Astrocyte of the spinal cord (primary cell): Measurements from ENCODE around the gene TPO.

ENCODE experiments used
- DNase-seq: peaks from one replicate; pipeline ENCODE4 v3.0.0; 2011; ENCODE audit warnings: low read depth, low spot score
- H3K4me3 ChIP-seq: 2 replicates; pipeline ENCODE4 v1.5.1; 2011; ENCODE audit warnings: low read depth, mild to moderate bottlenecking, low read length, moderate library complexity
- CTCF ChIP-seq: IDR thresholded peaks from 2 replicates; pipeline ENCODE4 v1.5.1; 2012; ENCODE audit warnings: low read depth, mild to moderate bottlenecking, low read length, inconsistent platforms
- in situ Hi-C: cut with HindIII; loops from 2 replicates; pipeline ENCODE4 v1.10.0; 2017; ENCODE audit warnings: low sequenced_read_pairs

TPO gene

GRCh38 chr2:1483551-1483950 is 70.3 kb downstream of the TPO start:
- in situ Hi-C loops, result no loop called here
- TF ChIP-seq CTCF, result no peak
- DNase-seq, result no peak
- H3K4me3 ChIP-seq, result no peak overlapping the region

- no peak for DNase-seq
- in situ Hi-C loops, result no loop called here
- TF ChIP-seq CTCF, result no peak
- H3K4me3 ChIP-seq, result no peak overlapping the region
Measured at GRCh38 chr2:1484131-1484884, 71.0 kb downstream of the TPO start.

GRCh38 chr2:1486670-1487069 is 73.4 kb downstream of the TPO start:
- no peak for TF ChIP-seq CTCF
- in situ Hi-C loops, result no loop called here
- no peak overlapping the region for H3K4me3 ChIP-seq
- DNase-seq, result no peak

GRCh38 chr2:1487758-1488157 is 74.5 kb downstream of the TPO start:
- in situ Hi-C loops, result no loop called here
- H3K4me3 ChIP-seq, result no peak overlapping the region
- DNase-seq, result no peak
- TF ChIP-seq CTCF, result no peak

- no peak overlapping the region for H3K4me3 ChIP-seq
- in situ Hi-C loops, result no loop called here
- no peak for TF ChIP-seq CTCF
- no peak for DNase-seq
Measured at GRCh38 chr2:1488181-1488671, 75.0 kb downstream of the TPO start.

GRCh38 chr2:1488851-1489250 is 75.6 kb downstream of the TPO start:
- in situ Hi-C loops, result no loop called here
- no peak for TF ChIP-seq CTCF
- no peak overlapping the region for H3K4me3 ChIP-seq
- no peak for DNase-seq
